ENCODE measurements around the gene PSD2.

- TF ChIP-seq CTCF (IDR thresholded peaks at IDR 0.05) (no peak), POLR2A (IDR thresholded peaks at IDR 0.05) (no peak)
These were observed 30.1 kb downstream of the PSD2 start for GRCh38 chr5:139825690-139826089.
